ENCODE results near the gene GRXCR1.

Gene GRXCR1

DNA sequence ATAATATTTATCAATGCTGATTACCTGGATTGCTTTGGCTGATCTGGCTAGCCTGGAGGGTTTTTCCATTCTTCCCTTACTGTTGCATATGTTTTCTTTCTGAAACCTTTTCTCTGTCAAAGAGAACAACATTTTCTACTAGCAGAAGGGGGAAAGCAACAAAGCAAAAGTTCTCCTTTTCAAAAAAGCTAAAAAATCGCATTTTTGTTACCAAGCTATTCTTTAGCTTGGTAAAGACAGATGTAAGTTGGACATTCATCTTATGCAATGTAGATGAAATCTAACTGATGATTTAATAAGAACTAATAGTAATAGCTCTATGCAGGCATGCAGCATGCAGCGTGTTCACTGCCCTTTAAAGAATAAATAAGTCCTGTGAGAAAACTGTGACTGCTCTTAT, at the start of gene GRXCR1:
Gene GRXCR1, plus strand, starts transcription at position 301 of the 400 bp plus-strand sequence. CDS start 554 bp downstream, outside the sequence.
- DNase-seq (ENCODE audit: low read depth), result no peak

DNA sequence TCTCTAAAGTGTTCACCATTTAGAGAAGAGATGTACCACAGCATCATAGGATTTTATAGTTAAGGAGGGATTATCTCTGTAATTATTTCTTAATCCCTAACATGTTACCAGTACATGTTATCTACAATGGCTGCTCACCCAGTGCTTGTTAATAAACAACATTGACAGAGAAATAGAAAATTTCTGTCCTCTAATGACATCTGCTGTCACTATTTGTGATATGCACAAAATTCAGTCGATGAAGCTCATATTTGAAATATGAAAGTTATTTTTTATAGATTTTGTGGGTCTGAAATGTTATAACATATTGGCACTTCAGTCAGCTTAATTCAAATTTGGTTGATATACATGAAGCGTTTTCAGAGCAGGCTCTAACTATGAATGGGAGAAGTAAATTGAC, 48.8 kb upstream of the GRXCR1 start:
- DNase-seq (ENCODE audit: low read depth), result no peak

DNA sequence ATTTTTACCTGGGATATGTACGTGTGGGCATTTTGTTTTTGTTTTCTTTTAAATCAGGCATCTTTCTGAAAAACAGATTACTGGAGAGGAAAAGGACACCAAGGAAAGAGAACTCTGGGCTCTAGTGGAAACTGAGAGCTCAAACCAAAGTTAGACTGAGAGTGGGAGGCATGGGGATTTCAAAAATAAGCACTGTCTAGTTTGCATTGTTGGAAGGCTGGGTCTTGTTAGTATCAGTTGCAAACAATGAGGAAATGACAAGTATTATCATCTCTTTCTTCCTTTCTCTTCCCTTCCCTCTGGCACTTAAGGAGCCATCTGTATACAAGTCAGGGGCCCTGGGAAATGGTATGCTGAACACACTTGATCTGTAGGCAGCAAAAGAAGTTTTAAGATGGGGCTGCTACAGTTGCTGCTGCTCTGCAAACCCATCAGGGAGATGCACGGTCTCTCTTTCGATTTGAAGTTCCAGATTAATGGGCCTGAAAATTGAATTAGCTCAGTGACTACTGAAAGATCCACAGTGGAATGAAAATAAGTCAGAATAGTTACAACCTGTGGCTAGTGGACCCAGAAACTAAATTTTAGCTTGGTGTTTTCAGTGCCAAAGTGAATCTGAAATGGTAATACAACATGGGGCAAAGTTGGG, 48.0 kb upstream of the GRXCR1 start:
- DNase-seq (ENCODE audit: low read depth), result no peak

DNA sequence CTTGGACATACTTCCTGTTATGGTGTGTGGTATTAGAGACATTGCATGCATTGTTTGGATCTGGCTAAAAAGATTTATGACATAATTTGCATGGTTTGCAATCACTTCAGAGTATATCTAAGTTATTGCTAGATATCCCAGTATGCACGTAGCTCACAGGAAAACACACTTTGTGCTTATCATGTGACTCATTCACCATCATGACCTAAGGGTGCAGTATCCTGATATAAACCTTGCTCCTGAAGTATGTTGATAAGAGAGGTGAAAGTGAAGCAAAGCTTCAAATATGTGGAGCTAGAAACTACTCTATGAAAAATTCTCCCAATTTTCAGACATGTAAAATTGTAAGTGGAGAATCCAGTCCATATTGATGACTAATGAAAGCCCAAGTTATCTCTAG, 46.9 kb upstream of the GRXCR1 start:
- no peak for DNase-seq (ENCODE audit: low read depth)

DNA sequence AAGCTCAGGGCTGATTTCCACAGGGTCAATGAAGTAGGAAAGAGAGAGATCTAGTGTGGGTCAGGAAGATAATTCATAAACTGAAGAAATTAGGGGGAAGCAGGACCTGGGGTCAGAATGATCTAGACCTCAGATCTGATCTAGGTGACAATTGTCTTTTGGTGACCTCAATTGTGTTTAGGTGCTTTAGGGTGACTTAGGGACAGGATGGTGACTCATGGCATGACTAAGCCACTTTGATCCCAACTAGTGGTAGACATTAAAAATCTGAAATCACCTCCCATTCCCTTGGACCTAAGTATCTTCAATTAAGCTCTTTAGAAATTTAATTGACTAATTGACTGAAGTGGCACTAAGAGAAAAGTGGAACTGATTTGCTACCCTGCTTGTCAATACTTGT, 36.7 kb upstream of the GRXCR1 start:
- no peak for DNase-seq (ENCODE audit: low read depth)

DNA sequence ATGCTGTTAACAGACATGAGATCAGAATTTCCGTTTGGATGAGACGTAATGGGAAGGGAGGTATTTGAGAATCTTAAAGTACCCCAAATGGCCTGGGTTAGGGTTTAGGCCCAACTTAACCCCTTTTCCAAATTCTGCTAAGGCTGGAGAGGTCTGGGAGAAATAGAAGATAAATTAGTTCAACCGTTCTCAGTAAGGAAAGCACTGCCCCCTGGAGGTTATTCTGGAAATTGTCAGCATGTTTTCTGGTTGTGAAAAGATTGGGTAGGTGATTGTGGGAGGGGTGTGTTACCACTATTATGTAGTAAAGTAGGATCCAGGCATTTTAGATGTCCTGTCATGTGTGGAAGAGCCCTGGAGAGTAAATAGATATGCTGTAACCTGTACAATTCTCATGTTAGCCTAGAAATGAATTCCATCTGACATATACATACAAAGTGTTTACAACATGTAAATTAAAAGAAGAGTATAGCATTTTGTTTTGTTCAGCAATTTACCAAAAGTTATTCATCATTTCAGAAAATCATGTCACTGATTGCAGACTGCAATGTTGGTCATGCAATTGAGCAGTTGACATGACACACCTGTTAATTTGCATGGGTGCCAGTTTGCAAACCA, 26.8 kb upstream of the GRXCR1 start:
- DNase-seq (ENCODE audit: low read depth), result peak; percentile 10

DNA sequence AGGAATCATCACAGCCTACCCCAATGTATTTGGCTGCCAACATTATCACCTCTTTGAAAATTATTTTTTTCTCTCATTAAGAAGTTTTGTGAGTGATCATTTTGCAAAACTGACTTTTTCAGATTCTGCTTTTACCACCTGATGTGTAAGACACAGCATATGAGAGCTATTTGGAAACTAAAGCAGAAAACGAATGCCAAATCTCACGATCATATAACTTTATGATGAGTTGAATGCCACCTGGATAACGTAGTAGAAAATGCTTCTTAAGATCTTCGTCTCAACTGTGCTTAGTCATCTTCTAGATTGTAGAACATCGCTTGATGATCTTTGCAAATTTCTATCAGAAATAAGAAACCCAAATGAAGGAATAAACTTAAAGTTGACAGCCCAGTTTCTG, 21.3 kb upstream of the GRXCR1 start:
- no peak for DNase-seq (ENCODE audit: low read depth)

DNA sequence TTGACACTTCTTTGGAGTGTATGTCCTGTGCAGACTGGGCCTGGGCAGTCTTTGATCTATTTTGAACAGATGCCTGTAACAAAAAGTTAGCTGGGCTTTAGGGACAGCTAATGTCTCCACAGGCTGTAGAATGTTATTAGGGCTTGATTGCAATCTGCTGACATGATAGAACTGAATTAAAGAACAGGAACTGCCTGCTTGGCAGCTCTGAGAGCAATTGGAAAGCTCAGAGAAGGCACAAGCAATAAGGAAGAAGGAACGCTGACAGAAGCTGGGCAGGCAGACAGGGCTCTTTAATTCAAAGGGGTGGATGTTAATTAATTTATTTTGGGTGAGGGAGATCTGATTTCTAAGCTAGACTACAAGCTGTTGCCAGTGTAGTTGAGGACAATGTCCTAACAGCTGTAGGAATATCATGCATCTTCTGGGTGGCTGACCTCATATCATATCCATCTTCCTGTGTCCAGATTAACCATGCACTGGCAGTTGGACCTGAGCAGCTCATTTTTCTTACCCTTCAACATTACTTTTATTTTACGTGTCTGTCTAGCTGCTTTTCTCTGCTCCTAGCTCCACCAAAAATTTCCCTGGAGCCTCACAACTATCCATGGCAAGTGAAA, 20.7 kb upstream of the GRXCR1 start:
- DNase-seq (ENCODE audit: low read depth), result no peak

DNA sequence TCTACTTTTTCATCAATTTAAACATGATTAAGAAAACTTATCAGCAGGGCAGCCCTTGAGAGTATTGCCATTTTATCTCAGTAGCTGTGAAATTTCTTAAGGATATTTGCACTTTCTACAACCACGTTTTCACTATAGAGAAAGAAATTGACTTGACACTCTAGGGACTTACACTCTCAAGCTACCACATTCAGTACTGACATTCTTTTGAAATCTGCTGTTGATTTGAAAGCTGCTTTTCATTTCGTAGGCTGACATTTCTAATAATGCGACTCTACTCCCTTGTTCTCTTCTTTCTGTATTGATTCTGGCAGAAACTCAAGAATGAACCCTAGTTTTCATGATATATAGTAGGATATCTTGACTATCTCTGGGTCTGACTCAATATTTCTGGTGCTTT, 13.7 kb upstream of the GRXCR1 start:
- no peak for DNase-seq (ENCODE audit: low read depth)

DNA sequence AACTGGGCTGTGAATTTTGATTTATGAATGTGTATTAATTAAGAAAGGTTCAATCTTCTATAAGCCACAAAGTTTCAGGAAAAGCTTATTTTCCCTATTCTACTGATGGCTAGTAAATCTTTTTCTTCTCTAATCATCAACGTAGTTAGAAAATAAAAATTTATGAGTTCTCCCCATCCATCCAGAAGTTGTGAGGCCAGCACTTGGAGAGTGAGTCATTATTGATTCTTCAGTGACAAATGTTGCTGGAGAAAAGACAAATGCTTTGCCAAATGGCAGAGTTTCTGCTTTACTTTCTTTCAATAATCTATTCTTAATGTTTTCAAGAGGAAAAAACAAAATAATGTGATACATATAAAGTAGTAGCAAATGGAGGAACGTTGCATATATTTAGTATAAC, 11.3 kb upstream of the GRXCR1 start:
- DNase-seq (ENCODE audit: low read depth), result no peak

DNA sequence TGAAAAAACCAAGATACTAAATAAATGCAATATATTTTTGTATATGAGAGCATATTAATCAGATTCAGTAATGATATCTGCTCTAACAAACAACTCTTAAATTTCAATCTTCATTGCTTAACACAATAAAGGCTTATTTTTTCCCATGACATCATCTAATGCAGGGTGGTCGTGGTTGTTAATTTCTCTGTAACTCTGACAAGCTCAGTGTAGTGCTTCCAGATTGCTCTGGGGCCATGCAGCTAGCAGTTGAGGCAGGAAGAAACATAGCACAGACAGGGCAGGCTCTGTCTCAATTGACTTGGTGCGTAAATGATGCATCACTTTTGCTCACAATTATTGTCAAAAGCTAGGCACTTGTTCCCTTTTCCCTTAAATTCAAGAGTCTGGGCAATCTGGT, 869 bp upstream of the GRXCR1 start:
- DNase-seq (ENCODE audit: low read depth), result no peak

DNA sequence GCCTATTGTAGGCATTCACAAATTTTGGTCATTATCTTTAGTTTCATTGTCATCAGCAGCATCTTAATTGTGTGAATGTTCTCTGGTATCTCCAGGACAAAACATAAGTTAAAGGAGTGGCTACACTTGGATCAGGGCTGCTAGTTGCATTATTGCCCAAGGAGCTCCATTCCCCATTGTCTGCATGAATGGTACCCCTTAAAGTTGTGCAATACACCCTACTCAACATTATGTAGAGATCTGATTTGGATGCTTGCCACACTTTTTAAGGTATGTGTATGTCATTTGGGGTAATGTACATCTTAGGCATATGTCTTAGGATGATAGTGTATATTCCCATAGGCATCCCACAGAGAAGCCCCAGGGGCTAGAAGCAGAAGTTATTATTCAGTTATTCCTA, 2.9 kb downstream of the GRXCR1 start:
- no peak for DNase-seq (ENCODE audit: low read depth)

DNA sequence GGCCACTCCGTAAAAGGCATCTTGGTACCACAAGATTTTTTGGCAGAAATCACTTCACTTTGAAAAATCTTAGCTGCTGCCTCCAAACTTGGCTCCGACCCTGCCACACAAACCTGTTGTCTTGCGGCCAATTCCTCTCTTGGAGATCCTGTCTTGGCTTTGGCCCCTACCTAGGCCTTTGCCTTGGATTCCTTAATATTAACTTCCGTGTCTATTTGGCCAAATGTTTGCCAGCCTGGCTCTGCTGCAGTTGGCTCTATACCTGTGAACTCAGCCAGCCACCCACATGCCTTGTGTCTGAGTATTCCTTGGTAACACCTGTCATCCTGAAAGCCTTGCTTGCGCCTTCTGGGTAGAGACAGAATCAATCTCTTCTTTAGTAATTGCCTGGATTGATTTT, 12.5 kb downstream of the GRXCR1 start:
- no peak for DNase-seq (ENCODE audit: low read depth)

DNA sequence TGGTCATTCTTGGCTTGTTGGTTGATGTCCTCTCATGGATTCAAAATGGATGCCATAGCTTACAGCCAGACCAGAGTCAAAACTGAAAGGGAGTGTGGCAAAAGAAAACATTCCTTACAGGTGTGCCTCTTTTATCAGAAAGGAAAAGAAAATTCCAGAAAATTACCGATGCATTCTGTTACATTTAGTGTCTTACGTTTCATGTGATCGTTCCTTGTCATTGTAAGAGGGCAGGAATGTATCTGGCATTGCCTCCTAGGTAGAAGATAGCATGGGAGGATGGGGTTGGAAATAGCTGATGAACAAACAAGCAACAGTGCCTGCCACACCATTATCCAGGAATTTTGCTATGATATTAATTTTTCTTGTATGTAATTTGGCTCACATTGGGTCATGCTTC, 13.1 kb downstream of the GRXCR1 start:
- DNase-seq (ENCODE audit: low read depth), result no peak

DNA sequence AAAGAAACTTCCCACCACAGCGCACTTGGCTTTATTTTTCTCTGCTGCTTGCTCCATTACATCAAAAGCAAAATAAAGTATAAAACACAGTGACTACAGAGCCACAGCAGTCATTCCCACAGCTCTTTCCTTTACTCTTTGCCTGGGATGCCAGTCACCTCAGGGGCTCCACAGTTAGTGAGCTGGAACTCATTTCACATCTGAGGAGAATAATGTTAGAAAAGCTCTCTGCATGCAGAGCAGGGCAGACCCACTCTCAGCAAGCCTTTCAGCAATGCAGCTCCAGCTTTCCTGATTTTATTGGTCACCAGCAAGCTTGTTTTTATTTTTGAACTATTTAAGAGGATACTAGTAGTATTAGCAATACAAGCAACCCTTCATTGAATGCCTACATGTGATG, 13.8 kb downstream of the GRXCR1 start:
- no peak for DNase-seq (ENCODE audit: low read depth)

DNA sequence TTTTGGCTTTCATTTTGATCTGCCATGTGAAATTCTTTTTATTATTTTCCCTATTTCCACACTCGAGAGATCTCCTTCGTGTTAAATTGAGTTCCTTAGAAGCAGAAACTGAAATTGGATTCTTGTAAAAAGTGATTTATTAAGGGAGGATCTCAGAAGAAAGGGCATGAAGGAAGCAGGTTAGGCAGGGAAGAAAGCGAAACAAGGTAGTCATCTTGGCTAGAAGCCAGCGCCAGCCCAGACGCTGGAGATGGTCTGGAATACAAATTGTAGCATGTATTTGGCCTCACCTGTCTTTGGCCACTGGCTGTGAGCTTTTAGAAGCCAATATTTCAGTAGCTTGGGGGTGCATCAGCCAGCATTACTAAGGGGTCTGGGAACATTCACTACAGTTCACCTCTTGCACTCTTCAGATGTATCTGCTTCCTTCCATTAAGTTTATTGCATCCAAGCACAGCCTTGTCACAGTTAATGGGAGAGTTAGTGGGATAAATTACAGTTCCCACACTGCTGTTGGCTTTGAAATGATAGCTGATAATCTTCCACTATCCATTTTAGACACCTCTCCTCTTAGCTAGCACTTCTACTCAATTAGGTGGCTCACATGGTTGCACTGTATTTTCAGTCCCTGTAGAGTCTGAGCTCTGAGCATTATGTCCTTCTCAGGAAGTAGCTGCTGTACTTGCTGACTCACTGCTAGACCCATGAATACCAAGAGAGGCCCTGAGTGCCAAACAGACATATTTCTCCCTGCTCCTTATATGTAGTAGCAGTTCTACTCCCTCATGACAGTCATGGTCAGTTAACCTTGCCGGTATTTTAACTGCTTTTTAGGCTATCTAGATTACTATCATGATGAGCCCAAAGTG, 14.6 kb downstream of the GRXCR1 start:
- no peak for DNase-seq (ENCODE audit: low read depth)

DNA sequence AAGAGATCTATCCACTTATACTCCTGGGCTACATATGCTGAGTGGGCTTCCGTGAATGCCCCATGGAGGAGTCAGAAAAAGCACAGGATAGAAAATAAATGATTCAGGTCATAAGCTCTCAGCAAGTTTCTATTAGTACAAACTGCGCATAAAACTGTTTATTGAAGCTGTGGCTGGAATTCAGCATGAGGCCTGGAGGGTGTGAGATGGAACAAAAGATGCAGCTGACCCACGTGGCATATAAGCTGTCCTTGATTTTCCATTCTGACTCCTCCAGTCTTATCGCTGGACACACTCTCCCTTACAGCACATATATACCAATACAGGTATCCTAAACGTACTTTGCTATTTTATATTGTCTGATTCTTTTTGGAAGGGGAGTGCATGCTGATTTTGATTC, 17.9 kb downstream of the GRXCR1 start:
- no peak for DNase-seq (ENCODE audit: low read depth)

DNA sequence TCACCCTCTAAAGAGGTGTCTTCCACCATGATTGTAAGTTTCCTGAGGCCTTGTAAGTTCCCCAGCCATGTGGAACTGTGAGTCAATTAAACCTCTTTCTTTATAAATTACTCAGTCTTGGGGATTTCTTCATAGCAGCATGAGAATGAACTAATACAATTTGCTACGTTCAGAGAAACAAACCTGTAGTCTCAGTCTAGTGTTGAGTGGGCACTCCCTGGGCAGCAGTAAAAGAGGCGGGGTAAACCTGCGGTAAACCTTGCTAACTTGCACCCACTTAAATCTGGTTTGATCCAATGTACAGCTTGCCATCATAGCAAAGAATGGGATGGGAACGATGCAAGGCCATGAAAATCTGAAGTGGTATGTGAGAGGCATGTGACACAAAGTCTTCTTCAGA, 22.4 kb downstream of the GRXCR1 start:
- DNase-seq (ENCODE audit: low read depth), result no peak

DNA sequence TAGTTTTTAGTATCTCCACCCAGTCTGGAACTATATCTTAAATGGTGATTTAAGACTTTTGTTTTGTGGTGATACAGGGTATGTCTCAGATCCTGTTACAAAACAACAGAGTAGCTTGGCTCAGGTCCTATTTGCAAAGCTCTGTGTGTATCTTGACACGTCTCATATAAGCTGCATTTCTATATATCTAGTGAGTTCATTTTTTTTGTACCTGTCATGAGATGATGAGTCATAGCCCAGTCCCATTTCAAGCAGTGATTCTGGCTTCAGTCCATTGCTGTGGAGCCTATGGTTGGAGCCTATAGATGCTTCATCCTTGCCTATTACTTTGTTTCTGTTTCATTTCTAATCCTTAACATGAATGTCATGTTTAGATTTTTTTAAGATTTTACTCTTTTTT, 23.0 kb downstream of the GRXCR1 start:
- DNase-seq (ENCODE audit: low read depth), result no peak

DNA sequence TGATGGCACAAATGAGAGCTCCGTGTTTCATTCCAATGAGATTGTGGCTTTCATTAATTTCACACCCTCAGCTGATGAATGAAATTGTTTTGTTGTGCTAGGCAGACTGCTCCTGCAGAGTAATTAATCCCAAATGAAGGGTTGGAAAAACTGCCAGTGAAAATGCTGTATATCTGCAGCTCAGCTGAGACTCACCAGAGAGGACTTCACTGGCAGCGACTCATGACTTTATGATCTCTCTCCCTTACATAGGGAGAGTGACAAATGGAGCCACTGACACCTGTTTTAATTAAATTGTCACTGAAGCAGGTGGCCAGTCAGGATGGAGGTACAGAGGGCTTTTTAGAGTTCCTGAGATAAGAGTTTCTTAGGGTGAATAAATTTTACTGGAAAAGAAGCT, 24.8 kb downstream of the GRXCR1 start:
- no peak for DNase-seq (ENCODE audit: low read depth)

DNA sequence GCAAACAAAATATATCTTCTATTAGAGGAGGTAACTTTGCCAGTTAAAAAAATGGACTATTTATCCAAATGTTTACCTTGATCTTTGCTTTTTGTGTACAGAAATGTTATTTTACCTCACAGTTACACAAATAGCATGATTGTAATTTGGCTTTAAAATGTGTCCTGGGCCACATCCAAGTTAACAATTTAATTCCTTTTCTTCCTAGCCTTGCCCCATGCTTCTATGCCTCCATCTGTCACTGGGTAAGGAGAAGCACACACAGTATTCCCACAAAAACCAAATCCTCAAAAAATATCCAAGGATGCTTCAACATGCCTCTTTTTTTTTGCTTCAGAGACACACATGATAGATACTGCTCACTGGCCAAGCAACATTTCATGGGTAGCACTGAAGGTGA, 30.9 kb downstream of the GRXCR1 start:
- no peak for DNase-seq (ENCODE audit: low read depth)

DNA sequence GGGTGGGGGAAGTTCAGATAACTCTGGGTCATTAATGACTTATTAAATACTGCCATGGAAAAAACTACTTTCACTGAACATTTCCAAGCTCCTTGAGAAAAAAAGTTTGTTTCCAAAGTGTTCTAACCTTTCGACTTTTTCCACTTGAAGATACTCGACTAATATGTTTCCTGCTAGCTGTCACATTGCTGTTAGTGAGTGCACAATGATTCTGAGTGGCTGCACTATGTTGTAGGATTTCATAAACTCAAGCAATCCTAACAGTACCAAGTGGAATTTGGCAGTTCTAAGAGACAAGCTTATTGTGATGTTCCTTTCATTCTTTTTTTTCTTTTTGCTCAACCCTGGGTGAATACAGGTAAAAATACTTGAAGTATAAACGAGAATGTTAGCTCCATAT, 33.4 kb downstream of the GRXCR1 start:
- DNase-seq (ENCODE audit: low read depth), result no peak

DNA sequence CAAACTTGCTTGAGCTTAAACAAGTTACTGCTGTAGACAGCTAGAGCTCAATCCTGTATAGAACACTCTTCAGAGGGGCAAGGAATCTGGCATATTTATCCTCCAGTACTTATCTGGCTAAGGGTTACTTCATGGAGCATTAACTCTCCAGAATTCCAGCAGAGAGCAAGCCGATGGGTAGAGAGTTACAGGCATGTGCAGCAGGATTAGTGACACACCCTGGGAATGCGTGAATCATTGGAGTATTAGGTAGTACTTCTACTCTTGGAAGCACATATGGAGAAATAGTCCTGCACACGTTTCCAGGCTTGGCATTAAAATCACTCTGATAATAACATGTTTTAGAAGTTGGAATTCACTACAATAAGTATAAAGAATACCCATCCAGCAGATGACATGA, 35.4 kb downstream of the GRXCR1 start:
- no peak for DNase-seq (ENCODE audit: low read depth)
